GM18505 (cell line): ENCODE results near the gene STT3B.
A peak's percentile ranks its signal among the peaks of the same experiment; 100 is the strongest.
"Not testable (repeated sequence)": the region's sequence is repeated elsewhere in the genome, so short reads cannot be mapped to it uniquely, and the experiment has no call there.

Experiments
- ATAC-seq: cut with Tn5 transposase; IDR thresholded peaks from one replicate; pipeline ENCODE4 v1.9.1; 2021; ENCODE audit not compliant: unreplicated experiment
- POLR2A ChIP-seq: IDR thresholded peaks from 4 replicates; pipeline ENCODE4 v1.6.1; 2011; ENCODE audit warnings: borderline replicate concordance; ENCODE audit not compliant: insufficient read depth, insufficient read length; ENCODE audit errors: extremely low read depth

Gene STT3B

GRCh38 chr3:31573036-31573779, 40.5 kb downstream of the STT3B start:
- ATAC-seq = peak; percentile 63
- TF ChIP-seq POLR2A = no peak

- no peak for ATAC-seq
- TF ChIP-seq POLR2A = no peak
Measured at GRCh38 chr3:31575448-31575847, 42.7 kb downstream of the STT3B start.

GRCh38 chr3:31576521-31576920, 43.8 kb downstream of the STT3B start:
- ATAC-seq = no peak
- no peak for TF ChIP-seq POLR2A

DNA sequence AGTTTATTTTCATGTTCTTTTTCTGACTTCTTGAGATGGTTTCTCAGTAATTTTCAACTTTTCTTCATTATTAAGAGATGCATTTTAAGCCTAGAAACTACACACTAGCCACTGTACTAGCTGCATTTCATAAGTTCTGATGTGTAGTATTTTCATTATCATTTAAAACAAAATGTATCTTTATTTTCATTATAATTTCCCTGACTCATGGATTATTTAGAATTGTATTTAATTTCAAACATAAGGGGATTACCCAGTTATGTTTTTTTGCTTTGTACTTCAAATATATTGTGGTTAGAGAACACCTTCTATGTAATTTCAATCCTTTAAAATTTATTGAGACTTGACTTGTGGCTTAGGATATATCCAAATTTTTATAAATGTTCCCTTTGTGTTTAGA, 44.5 kb downstream of the STT3B start:
- ATAC-seq = no peak
- TF ChIP-seq POLR2A = no peak

- TF ChIP-seq POLR2A = no peak
- no peak for ATAC-seq
Measured at GRCh38 chr3:31579828-31580227, 47.1 kb downstream of the STT3B start.

DNA sequence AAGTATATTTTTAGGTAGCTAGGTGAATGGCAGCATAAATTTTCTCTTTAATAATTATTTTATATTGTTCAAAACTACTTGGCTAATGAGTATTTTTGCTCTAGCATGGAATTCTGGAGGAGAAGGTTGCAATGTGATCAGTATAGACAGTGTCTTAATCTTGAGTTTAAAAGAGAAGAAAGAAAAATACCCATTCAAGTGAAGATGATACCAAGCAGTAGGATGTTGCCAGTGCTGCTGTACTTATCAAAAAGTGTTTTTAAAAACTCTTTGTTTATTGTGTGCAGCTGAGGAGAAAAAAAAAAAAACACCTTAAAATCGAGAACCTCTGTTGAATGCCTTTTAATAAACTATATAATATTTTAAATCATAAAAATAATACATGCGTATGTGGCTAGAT, 47.9 kb downstream of the STT3B start:
- no peak for ATAC-seq
- TF ChIP-seq POLR2A = no peak

DNA sequence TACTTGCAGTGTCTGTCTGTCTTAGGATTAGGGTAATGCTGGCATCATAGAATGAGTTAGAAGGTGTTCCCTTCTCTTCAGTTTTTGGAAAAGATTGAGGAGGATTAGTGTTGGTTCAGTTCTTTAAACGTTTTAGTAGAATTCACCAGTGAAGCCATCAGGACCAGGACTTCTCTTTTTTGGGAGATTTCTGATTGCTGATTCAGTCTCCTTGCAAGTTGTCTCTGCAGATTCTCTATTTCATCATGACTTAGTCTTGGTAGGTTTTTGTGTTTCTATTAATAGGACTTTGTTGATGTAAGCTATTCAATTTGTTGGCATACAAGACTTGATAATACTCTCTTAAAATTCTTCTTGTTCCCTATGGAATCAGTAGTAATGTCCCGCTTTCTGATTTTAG, 48.9 kb downstream of the STT3B start:
- ATAC-seq = no peak
- no peak for TF ChIP-seq POLR2A

- ATAC-seq = no peak
- no peak for TF ChIP-seq POLR2A
Measured at GRCh38 chr3:31589228-31589627, 56.5 kb downstream of the STT3B start.

GRCh38 chr3:31590650-31591049, 57.9 kb downstream of the STT3B start:
- TF ChIP-seq POLR2A = no peak
- ATAC-seq = no peak

DNA sequence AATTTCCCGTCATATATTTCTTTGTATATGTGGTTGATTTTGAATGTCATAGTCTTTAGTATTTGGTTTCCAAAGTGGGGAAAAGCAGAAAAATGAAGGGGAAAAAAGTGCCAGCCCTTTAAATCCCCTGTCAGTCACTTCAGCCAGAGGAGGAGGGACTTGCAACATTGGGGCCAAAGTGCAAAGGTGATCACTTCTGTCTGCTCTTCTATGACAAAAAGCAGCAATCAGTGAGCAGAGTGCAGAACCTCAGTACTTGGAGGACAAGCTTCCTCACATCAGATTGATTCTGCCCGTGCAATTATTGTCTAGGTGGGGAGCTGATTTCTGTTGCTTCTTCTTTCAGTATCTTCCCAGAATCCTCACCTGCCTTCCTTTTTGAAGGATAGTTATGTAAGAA, 60.0 kb downstream of the STT3B start:
- no peak for TF ChIP-seq POLR2A
- ATAC-seq = no peak

- ATAC-seq = no peak
- no peak for TF ChIP-seq POLR2A
Measured at GRCh38 chr3:31596176-31596575, 63.5 kb downstream of the STT3B start.

GRCh38 chr3:31600431-31600830, 67.7 kb downstream of the STT3B start:
- no peak for TF ChIP-seq POLR2A
- no peak for ATAC-seq

GRCh38 chr3:31605333-31605732, 72.6 kb downstream of the STT3B start:
- not testable (repeated sequence) for ATAC-seq

GRCh38 chr3:31606453-31606852, 73.7 kb downstream of the STT3B start:
- no peak for TF ChIP-seq POLR2A

GRCh38 chr3:31610700-31611275, 78.1 kb downstream of the STT3B start:
- ATAC-seq = no peak
- TF ChIP-seq POLR2A = no peak

More at GRCh38 chr3:31606453-31606852, 73.7 kb downstream of the STT3B start:
- no peak for ATAC-seq

DNA sequence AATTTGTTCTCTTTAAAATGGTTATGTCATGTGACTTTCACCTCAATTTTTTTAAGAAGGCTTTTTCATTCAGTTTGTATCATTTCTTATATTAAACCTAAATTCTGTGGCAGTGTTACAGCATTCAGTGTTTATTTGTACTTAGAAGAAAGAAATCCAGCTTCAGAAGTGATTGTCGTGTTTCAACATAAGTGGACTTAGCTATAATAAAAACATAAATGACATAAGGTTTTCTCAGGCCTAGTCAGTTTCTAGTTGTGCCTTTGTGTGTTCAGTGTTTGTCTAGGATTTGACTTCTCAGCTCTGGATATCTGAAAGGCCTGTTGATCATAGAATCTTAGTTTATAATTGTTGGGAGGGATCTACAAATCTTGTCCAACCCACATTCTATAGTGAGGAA, 80.5 kb downstream of the STT3B start:
- ATAC-seq = no peak
- TF ChIP-seq POLR2A = no peak

GRCh38 chr3:31613654-31614053, 80.9 kb downstream of the STT3B start:
- no peak for TF ChIP-seq POLR2A
- ATAC-seq = no peak
